Endothelial cell of umbilical vein (primary cell): ENCODE measurements around the gene NWD2. TPM values are rescaled to one million over a fixed set of nuclear protein-coding genes. Genes with fewer than 3 reads are reported as not detected.
"Not testable (repeated sequence)": the region's sequence is repeated elsewhere in the genome, so short reads cannot be mapped to it uniquely, and the experiment has no call there.

Experiments used
- BruUV-seq: library from RNA; stranded (reverse); fragments of 400-500 nt; replicated peaks from 2 replicates; lab custom pipeline; 2021; lab: Mats Ljungman, UMichigan
- CTCF ChIA-PET: fragments of 300-600, 350-600 bp; sonication (Branson Sonifier 250); formaldehyde crosslinking; loops from one replicate; lab custom pipeline; 2021; ENCODE audit warnings: antibody characterized with exemption, inconsistent platforms; lab: Charles Lee
- POLR2A ChIA-PET: fragments of 300-600, 350-600 bp; sonication (Branson Sonifier 250); formaldehyde crosslinking; loops from one replicate; lab custom pipeline; 2021; ENCODE audit warnings: antibody characterized with exemption, inconsistent platforms; lab: Charles Lee
- DNase-seq: peaks from one replicate; pipeline ENCODE4 v3.0.0-alpha.2; 2011; ENCODE audit warnings: low read depth, low spot score
- FAIRE-seq: peaks from 2 replicates; lab custom pipeline; 2011; peaks lifted over from hg19 to GRCh38; lab: Jason Lieb, UNC
- H2AFZ ChIP-seq: 2 replicates; pipeline ENCODE4 v1.6.0; 2012; ENCODE audit warnings: low read depth, low read length, control low read depth, inconsistent platforms
- H3K27ac ChIP-seq: 2 replicates; pipeline ENCODE4 v1.5.1; 2011; ENCODE audit warnings: low read depth, mild to moderate bottlenecking, control low read depth, low read length, moderate library complexity; ENCODE audit not compliant: insufficient read depth
- H3K27me3 ChIP-seq, 2 experiments: 2 replicates each; pipeline versions ENCODE4 v1.6.0 to v1.6.1; 2011; ENCODE audit warnings: low read length in 2 of 2, mixed read lengths in 1 of 2; ENCODE audit not compliant: control insufficient read depth in 2 of 2, insufficient read depth in 2 of 2
- H3K36me3 ChIP-seq, 2 experiments: 2 replicates in 1 of 2; 3 replicates in 1 of 2; pipeline ENCODE4 v1.5.1; 2011; ENCODE audit warnings: low read length in 2 of 2, mild to moderate bottlenecking in 1 of 2, moderate library complexity in 1 of 2; ENCODE audit not compliant: control insufficient read depth in 2 of 2, insufficient read depth in 2 of 2; ENCODE audit errors: extremely low read depth in 1 of 2
- H3K4me1 ChIP-seq: 3 replicates; pipeline ENCODE4 v1.5.1; 2011; ENCODE audit warnings: mild to moderate bottlenecking, low read length; ENCODE audit not compliant: control insufficient read depth, insufficient read depth; ENCODE audit errors: extremely low read depth
- H3K4me2 ChIP-seq: 2 replicates; pipeline ENCODE4 v1.6.1; 2011; ENCODE audit warnings: low read length, control low read depth, mixed read lengths; ENCODE audit not compliant: insufficient read depth
- H3K4me3 ChIP-seq, 3 experiments: fragments of 200-600 bp in 1 of 3; sonication (generic), shearing (Covaris generic) in 1 of 3; replicated peaks in 1 of 3; 2 replicates each; pipeline ENCODE4 v1.5.1; 2011 to 2016; ENCODE audit warnings: control low read depth in 3 of 3, low read length in 3 of 3, mild to moderate bottlenecking in 2 of 3, inconsistent platforms in 1 of 3, low read depth in 1 of 3, moderate library complexity in 1 of 3; ENCODE audit not compliant: insufficient read depth in 1 of 3
- H3K79me2 ChIP-seq: 2 replicates; pipeline ENCODE4 v1.6.0; 2012; ENCODE audit warnings: low read length, inconsistent platforms; ENCODE audit not compliant: control insufficient read depth, insufficient read depth
- H3K9ac ChIP-seq: replicated peaks from 2 replicates; pipeline ENCODE3; 2011; ENCODE audit warnings: low read length, control low read depth; ENCODE audit not compliant: insufficient read depth; ENCODE audit errors: extremely low read depth
- H3K9me1 ChIP-seq: replicated peaks from 3 replicates; pipeline ENCODE4 v1.6.0; 2011; ENCODE audit warnings: mild to moderate bottlenecking, low read length; ENCODE audit not compliant: control insufficient read depth, insufficient read depth; ENCODE audit errors: extremely low read depth
- H3K9me3 ChIP-seq: replicated peaks from 2 replicates; pipeline ENCODE4 v1.5.1; 2012; ENCODE audit warnings: low read length, inconsistent platforms; ENCODE audit not compliant: control insufficient read depth, insufficient read depth
- H4K20me1 ChIP-seq: replicated peaks from 2 replicates; pipeline ENCODE3; 2011; ENCODE audit warnings: mild to moderate bottlenecking, low read length; ENCODE audit not compliant: control insufficient read depth, insufficient read depth; ENCODE audit errors: extremely low read depth
- CTCF ChIP-seq, 2 donors: IDR thresholded peaks; 1 replicate in 1 of 2; 2 replicates in 1 of 2; pipeline ENCODE4 v1.5.1; 2011; ENCODE audit warnings: low read length in 2 of 2, mild to moderate bottlenecking in 2 of 2, moderate library complexity in 2 of 2, control low read depth in 1 of 2, inconsistent platforms in 1 of 2, low read depth in 1 of 2; ENCODE audit not compliant: insufficient read depth in 1 of 2; ENCODE audit errors: extremely low read depth in 1 of 2
- EZH2 ChIP-seq: IDR thresholded peaks from 2 replicates; pipeline ENCODE4 v1.6.1; 2012; ENCODE audit warnings: borderline replicate concordance, low read depth, mild to moderate bottlenecking, moderate library complexity, low read length, inconsistent platforms; ENCODE audit not compliant: severe bottlenecking
- FOS ChIP-seq: IDR thresholded peaks from 2 replicates; pipeline ENCODE4 v1.6.1; 2011; ENCODE audit warnings: mild to moderate bottlenecking, low read length, moderate library complexity, borderline replicate concordance; ENCODE audit not compliant: insufficient read depth
- GATA2 ChIP-seq: IDR thresholded peaks from 2 replicates; pipeline ENCODE4 v1.7.0; 2011; ENCODE audit warnings: low read depth, mild to moderate bottlenecking, moderate library complexity, mixed read lengths, low read length; ENCODE audit not compliant: insufficient read length, insufficient read depth
- JUN ChIP-seq: IDR thresholded peaks from 2 replicates; pipeline ENCODE4 v1.6.1; 2011; ENCODE audit warnings: borderline replicate concordance, low read depth; ENCODE audit not compliant: insufficient read length, insufficient read depth
- MAX ChIP-seq: IDR thresholded peaks from 2 replicates; pipeline ENCODE4 v1.6.1; 2011; ENCODE audit not compliant: insufficient read depth, insufficient read length
- MYC ChIP-seq: IDR thresholded peaks from one replicate; pipeline ENCODE4 v1.6.1; 2011; ENCODE audit warnings: mild to moderate bottlenecking, low read depth, low read length
- POLR2A ChIP-seq: IDR thresholded peaks from 2 replicates; pipeline ENCODE4 v1.6.1; 2012; ENCODE audit warnings: low read depth, mild to moderate bottlenecking, control low read depth, low read length
- POLR2AphosphoS5 ChIP-seq: IDR thresholded peaks from 2 replicates; pipeline ENCODE4 v1.6.1; 2012; ENCODE audit warnings: low read depth, mild to moderate bottlenecking, control low read depth, low read length, moderate library complexity; ENCODE audit not compliant: insufficient read depth
- dilution Hi-C: fragments of 300-500 bp; cut with MboI; formaldehyde crosslinking; loops from one replicate; pipeline ENCODE4 v1.15.0; 2019; ENCODE audit warnings: low sequenced_read_pairs; ENCODE audit not compliant: extremely low pct_ligation_motif_present
- intact Hi-C: fragments of 100-400 bp; cut with micrococcal nuclease; formaldehyde crosslinking; loops from one replicate; pipeline ENCODE4 v1.10.0; 2022
- polyA plus RNA-seq, 4 experiments: library from polyadenylated mRNA; depleted of rRNA in 3 of 4; stranded (reverse) in 3 of 4; unstranded in 1 of 4; fragments of >200 nt; gene quantifications; 2 replicates each; pipeline versions ENCODE4 v1.2.1 to v1.2.3, GENCODE V29; 2011 to 2012; ENCODE audit warnings: missing spikeins in 1 of 4
- total RNA-seq: library from RNA; stranded (reverse); gene quantifications from 2 replicates; pipeline ENCODE4 v1.2.3, GENCODE V29; 2021

Gene NWD2
- total and polyA plus RNA-seq, 2 donors (not counting 3 experiments of a cell fraction or from before 2014, with no cell fraction given) = not detected

- H3K9me3 ChIP-seq = no peaks in the 10 kb centered on the region
- no peaks in the 10 kb centered on the region for H4K20me1 ChIP-seq
- FAIRE-seq (peak; percentile 15), DNase-seq (no peak)
- H3K4me3 ChIP-seq = no peak overlapping the region
- no peak overlapping the region for H2AFZ ChIP-seq
- H3K9me1 ChIP-seq = no peaks in the 10 kb centered on the region
- BruUV-seq = no TSS peak
- H3K36me3 ChIP-seq = no peaks in the 10 kb centered on the region
- TF ChIP-seq MAX (no peak), CTCF (IDR thresholded peaks at IDR 0.05; ENCODE audit: extremely low read depth in 1 of 2, insufficient read depth in 1 of 2, low read depth in 1 of 2, low read length in 2 of 2) (no peak), FOS (no peak), JUN (no peak), GATA2 (no peak), POLR2AphosphoS5 (no peak), POLR2A (no peak), EZH2 (no peak), MYC (no peak)
- no peaks in the 10 kb centered on the region for H3K79me2 ChIP-seq
- no peak overlapping the region for H3K27ac ChIP-seq
- no peaks in the 10 kb centered on the region for H3K4me1 ChIP-seq
- dilution Hi-C loops = no loop called here
- no peaks in the 10 kb centered on the region for H3K27me3 ChIP-seq
- intact Hi-C loops = no loop called here
- H3K9ac ChIP-seq = no peak overlapping the region
- ChIA-PET POLR2A (no interaction called here), CTCF (no interaction called here)
- no peak overlapping the region for H3K4me2 ChIP-seq
These were observed 246.1 kb downstream of the NWD2 start for GRCh38 chr4:37490391-37491347.

GRCh38 chr4:37495353-37495752 is 250.8 kb downstream of the NWD2 start:
- H3K4me1 ChIP-seq, BruUV-seq, FAIRE-seq, H3K9ac ChIP-seq, DNase-seq, H4K20me1 ChIP-seq, H3K9me1 ChIP-seq, intact Hi-C loops, H2AFZ ChIP-seq, H3K9me3 ChIP-seq, H3K79me2 ChIP-seq, H3K27ac ChIP-seq, H3K4me3 ChIP-seq, CTCF ChIA-PET, dilution Hi-C loops, POLR2A ChIA-PET, H3K27me3 ChIP-seq, H3K4me2 ChIP-seq, H3K36me3 ChIP-seq: not testable (repeated sequence)
